Adrenal gland (tissue), 5 donors: Measurements from ENCODE around the gene MMD.

Source experiments
- CTCF ChIP-seq, 6 experiments: fragments of 450-650 bp in 4 of 6; fragments of 200-600 bp in 2 of 6; sonication (generic) in 1 of 6; IDR thresholded peaks; 1 replicate in 5 of 6; 2 replicates in 1 of 6; pipeline versions ENCODE4 v1.5.1 to v1.8.0; 2016 to 2021; ENCODE audit warnings: antibody characterized with exemption in 6 of 6, mild to moderate bottlenecking in 2 of 6, moderate library complexity in 1 of 6
- POLR2A ChIP-seq, 2 donors: fragments of 450-650 bp; IDR thresholded peaks; one replicate each; pipeline ENCODE4 v1.6.1; 2017; ENCODE audit warnings: antibody characterized with exemption in 2 of 2, mild to moderate bottlenecking in 2 of 2, moderate library complexity in 1 of 2
- donor health status: DM: no; HTN: no; CAD: no.

DNA sequence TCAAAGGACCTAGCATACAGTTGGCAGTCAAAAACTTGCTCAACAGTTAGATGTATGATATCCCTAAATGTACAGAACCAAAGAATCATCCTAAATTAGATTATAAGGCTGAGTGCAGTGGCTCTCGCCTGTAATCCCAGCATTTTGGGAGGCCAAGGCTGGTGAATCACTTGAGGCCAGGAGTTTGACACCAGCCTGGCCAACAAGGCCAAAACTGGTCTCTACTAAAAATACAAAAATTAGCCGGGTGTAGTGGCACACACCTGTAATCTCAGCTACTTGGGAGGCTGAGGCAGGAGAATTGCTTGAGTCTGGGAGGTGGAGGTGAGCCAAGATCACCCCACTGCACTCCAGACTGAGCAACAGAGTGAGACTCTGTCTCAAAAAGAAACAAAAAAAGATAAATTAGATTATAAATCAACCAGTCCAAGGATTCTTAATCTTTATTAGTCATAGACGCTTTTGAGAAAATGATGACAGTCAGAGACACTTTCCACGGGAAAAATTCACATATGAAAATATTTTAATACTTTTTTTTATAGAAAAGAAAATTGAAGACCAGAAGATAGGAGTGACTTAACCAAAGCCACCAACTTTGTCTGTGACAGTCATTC is 77.6 kb downstream of the MMD start:
- no peak for TF ChIP-seq POLR2A (IDR thresholded peaks at IDR 0.05)
- TF ChIP-seq CTCF (IDR thresholded peaks at IDR 0.05): no peak
